HG03457 (cell line): ENCODE data around the gene MYL9.
"Not testable (repeated sequence)": the region's sequence is repeated elsewhere in the genome, so short reads cannot be mapped to it uniquely, and the experiment has no call there.

Source experiments
- ATAC-seq: cut with Tn5 transposase; IDR thresholded peaks from one replicate; pipeline ENCODE4 v1.9.1; 2021; ENCODE audit warnings: moderate number of reproducible peaks; ENCODE audit not compliant: unreplicated experiment

MYL9 gene

GRCh38 chr20:36548704-36549627, 7.6 kb downstream of the MYL9 start:
- no peak for ATAC-seq

GRCh38 chr20:36549628-36549941, 8.3 kb downstream of the MYL9 start:
- no peak for ATAC-seq

- no peak for ATAC-seq
Observed at GRCh38 chr20:36549942-36550789, 8.8 kb downstream of the MYL9 start.

- ATAC-seq: no peak
Observed at GRCh38 chr20:36550790-36551299, 9.5 kb downstream of the MYL9 start.

- ATAC-seq: no peak
Observed at GRCh38 chr20:36555248-36555647, 13.9 kb downstream of the MYL9 start.

- ATAC-seq: no peak
Observed at GRCh38 chr20:36562724-36563123, 21.4 kb downstream of the MYL9 start.

GRCh38 chr20:36563374-36563773, 22.1 kb downstream of the MYL9 start:
- ATAC-seq: no peak

- ATAC-seq: not testable (repeated sequence)
Observed at GRCh38 chr20:36564078-36564725, 22.9 kb downstream of the MYL9 start.

- ATAC-seq: not testable (repeated sequence)
Observed at GRCh38 chr20:36564726-36565121, 23.4 kb downstream of the MYL9 start.

- no peak for ATAC-seq
Observed at GRCh38 chr20:36565520-36565919, 24.2 kb downstream of the MYL9 start.

GRCh38 chr20:36569847-36570429, 28.6 kb downstream of the MYL9 start:
- ATAC-seq: no peak

GRCh38 chr20:36571564-36572504, 30.5 kb downstream of the MYL9 start:
- ATAC-seq: no peak

- ATAC-seq: no peak
Observed at GRCh38 chr20:36572701-36573102, 31.4 kb downstream of the MYL9 start.

- ATAC-seq: peak; percentile 50
Observed at GRCh38 chr20:36573103-36573797, 31.9 kb downstream of the MYL9 start, which contains the start of gene TGIF2. TSS of gene TGIF2 (plus strand) at chr20:36573597. CDS start at chr20:36578775, 5,178 bp downstream.

- ATAC-seq: no peak
Observed at GRCh38 chr20:36573798-36574365, 32.6 kb downstream of the MYL9 start.

GRCh38 chr20:36574366-36575135, 33.2 kb downstream of the MYL9 start:
- ATAC-seq: no peak

GRCh38 chr20:36576081-36576445, 34.7 kb downstream of the MYL9 start:
- ATAC-seq: no peak
